ENCODE data around the gene ACER3.
"Not testable (repeated sequence)": the region's sequence is repeated elsewhere in the genome, so short reads cannot be mapped to it uniquely, and the experiment has no call there.

The ACER3 gene

DNA sequence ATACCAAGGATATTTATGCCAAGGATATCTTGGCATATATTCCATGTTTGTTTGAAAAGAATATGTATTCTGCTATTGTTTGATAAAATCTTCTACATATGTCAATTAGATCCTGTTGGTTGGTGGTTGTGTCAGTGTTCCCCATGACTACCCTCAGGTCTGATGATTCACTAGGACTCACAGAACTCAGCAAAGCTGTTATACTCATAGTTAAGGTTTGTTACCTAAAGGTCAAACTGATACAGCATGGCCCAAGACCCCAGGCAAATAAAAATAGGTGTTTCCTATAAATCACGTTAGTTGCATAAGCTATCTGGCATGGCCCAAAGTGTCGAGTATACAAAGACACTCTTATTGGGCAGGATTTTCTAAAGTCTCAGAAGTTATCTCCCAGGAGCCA, 143.2 kb downstream of the ACER3 start:
- DNase-seq: no peak

DNA sequence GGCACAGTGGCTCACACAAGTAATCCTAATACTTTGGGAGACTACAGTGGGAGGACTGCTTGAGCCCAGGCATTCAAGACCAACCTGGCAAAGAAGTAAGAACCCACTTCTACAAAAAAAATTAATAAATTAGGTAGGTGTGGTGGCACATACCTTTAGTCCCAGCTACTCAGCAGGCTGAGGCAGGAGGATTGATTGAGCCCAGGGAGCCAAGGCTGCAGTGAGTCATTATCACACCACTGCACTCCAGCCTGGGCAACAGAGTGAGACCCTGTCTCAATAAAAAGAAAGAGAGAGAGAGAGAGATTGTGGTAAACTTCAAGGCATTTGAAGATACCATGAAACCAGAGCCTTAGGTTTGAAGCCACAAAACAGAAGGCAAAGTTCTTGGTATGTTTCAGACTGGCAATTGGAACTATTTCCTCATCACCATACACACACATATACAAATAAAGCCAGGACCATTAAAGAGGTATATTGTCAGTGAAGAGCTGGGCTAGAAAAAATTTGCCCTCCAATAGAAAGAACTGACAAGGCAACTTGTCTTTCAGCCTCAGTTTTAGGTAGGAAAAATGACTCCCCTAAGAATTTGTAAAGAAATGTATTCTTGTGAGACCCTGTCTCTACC, 148.9 kb downstream of the ACER3 start:
- DNase-seq: no peak

DNA sequence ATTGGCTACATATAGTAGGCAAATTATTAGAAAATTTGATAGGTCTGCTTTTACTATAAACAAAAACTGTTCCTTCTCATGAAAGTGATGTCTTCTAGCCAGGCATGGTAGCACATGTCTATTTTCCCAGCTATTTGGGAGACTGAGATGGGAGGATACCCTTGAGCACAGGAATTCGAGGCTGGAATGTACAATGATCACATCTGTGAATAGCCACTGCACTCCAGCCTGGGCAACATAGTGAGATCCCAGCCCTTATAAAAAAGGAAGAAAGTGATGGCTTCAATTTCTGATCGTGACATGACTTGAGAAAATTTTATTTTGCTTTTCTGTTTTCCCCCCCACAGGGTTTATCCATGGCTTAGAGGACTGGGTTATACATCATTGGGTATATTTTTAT, 154.0 kb downstream of the ACER3 start:
- DNase-seq: no peak

DNA sequence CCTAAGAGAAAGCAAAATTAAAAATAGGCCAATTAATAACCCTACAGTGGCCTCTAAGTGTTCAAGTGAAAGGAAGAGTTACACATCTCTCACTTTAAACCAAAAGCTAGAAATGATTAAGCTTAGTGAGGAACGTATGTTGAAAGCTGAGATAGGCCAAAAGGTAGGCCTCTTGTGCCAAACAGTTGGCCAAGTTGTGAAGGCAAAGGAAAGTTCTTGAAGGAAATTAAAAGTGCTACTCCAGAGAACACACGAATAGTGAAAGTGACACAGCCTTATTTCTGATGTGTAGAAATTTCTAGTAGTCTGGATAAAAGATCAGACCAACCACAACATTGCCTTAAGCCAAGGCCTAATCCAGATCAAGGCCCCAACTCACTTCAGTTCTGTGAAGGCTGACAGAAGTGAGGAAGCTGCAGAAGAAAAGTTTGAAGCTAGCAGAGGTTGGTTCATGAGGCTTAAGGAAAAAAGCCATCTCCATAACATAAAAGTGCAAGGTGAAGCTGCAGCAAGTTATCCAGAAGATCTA, 157.7 kb downstream of the ACER3 start:
- DNase-seq: not testable (repeated sequence)

DNA sequence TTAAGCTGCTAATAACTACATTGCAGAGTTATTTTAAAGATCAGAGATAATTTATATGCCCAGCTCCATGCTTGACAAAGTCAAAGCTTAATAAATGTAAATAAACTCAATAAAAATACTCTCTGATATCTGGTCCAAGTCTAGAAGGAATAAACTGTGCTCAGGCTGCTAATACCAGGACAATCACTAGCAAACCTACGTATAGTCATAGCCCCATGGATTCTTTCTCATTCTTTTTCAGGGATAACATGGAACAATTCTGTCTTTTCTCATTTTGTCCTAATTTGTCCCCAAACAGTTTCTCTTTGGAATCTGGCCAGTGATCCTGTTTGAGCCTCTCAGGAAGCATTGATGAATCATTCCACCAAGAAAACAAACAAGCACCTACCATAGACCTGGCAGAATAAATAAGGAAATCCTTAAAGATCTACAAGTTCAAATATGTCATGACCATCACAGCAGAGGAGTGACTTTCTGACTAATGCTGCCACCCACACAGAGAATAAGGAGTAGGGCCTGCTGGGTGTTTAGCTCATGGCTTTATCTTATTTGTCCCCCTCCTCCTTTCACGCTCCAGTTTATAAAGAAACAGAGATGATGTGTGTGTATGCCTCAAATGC, 159.4 kb downstream of the ACER3 start:
- no peak for DNase-seq

DNA sequence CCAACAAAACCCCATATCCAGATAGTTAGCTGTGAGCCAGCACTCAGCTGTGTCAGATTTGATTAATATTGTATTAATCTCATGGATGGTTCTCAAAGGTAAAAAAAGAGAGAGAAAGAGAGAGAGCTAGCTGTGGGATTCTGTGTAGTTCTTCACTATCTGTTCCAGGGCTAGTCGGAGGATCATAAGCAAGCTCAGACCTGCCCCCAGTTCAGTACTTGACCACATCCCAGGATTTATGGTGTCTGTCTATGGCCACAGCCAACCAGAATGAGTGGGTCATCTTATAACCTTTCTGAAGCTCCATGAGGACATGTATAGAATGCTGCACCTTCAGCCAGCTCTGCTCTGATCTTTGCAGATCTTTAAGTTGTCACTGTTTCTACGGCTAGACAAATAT, 160.0 kb downstream of the ACER3 start:
- DNase-seq: no peak

DNA sequence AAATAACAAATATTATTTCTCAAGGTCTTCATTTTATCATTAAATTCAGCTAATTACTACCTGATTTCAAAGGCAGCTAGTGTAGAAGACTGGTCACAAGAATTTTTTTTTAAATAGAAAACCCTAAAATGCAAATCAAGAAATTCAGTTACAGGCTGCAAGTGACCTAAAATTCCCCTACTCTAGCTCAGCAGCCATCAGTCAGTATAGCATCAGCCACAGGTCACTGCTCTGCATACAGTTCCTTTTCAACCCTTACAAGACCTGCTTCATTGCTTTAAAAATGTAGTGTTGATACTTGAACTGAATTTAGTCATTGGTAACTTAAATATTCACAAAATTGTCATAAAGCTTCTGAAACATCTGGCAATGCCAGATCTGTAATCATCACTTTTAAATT, 164.0 kb downstream of the ACER3 start:
- no peak for DNase-seq

DNA sequence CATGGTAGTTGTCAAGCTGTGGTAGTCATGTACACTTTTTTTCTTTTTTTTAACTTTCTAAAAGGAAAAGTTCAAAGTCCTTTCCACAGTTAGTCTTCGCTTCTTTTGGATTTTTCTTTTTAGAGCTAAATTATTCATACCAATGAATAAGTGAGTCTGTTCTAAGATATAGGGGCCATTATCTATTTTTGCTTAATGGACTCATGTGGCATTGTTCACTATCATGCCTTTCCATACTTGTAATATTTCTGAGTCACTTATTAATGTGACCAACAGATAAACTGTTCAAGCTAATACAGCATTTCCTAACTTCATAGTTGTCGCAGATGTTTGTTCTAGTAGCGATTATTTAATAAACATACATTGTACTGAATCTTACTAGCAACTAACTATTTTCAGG, 165.5 kb downstream of the ACER3 start:
- DNase-seq: no peak

DNA sequence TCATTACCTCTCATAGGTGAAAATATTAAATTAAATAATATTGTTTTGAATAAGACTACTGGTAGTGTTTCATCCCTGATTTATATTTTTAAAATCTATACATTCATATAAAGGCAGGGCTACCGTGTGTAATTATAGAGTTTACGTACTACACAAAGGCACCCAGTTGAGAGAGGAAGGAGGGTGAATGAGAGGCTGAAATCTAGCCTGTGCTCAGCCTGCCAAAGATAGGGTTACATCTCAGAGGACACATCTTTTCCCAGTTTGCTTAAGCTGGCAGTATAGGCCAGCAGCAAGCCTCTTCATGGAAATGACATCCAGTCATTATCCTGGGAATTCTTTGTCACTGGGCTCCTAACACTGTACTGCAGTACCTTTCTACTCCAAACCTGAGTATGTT, 166.0 kb downstream of the ACER3 start:
- no peak for DNase-seq

DNA sequence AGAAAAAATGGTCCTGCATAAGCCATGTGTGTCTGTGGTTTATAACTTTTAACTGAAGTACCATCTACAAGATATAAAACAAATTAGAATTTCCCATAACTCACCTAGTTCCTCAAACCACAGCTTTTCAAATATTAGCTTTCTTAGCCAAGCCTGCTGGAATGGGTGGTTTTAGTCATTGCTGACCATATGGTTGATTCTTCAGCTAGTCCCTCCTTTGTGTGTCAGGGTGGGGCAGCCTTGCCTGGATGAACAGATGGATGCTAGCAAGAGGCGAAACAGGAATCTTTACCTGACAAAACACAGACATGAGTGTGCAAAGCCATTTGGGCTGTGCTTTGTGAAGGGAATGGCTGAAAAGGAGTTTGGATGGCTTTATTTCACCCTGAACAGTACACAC, 166.6 kb downstream of the ACER3 start:
- DNase-seq: no peak

DNA sequence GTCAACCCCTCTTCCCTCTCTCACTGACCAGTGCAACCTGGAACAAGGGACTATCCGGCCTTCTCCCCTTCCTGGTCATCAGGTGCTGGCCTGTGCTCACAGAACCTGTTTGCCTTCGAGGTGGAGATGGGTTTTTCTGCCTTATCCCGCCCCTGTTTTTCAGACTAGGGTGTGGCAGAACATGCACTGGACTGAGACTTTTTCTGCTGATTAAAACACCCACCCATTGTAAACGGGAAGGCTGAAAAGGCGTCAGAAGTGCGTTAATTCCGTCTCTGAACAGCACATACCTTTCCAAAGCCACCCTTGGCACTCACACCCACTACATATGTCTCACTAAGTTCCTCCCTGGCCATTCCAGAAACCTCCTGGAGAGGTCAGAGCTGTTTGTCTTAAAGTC, 169.1 kb downstream of the ACER3 start:
- no peak for DNase-seq

DNA sequence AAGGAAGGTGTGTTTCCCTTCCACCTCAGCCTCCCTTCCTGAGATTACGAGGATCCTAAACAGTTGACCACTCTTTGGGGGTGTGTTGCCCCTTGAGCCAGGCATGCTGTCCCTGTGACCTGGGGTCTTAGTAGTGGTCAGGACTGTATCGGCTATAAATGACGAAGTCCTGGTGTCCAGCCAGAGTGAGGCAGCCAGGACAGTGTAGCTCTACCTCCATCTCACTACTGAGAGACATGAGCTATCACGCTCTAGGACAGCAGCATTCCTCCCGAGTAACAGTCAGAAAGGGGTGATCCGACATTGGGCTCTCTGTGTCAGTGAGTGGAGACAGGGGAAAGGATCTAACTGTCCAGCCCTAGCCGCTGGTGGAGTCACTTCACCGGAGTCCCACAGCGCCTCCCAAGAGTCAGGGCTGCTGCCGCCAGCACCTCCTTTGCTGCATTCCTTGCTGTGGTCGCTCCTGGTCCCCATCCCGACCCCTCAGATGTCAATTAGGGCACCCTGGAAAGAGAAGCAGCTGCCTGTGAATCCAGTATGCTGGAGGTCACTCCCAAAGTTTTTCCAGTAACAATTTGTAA, 170.2 kb downstream of the ACER3 start:
- no peak for DNase-seq

DNA sequence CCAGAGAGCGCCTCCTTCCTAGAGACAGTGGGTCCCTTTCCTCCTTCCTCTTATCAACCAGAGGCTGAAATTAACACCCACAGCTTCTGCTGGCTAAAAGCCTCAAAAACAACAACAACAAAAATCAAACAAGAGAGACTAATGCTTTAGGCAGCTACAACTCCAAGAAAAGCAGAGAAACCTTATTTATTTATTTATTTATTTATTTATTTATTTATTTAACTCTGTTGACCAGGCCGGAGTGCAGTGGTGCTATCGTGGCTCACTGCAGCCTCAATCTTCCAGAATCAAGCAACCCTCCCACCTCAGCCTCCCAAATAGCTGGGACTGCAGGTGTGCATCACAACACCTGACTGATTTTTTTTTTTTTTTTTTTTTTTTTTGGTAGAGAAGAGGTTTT, 170.9 kb downstream of the ACER3 start:
- DNase-seq: no peak

DNA sequence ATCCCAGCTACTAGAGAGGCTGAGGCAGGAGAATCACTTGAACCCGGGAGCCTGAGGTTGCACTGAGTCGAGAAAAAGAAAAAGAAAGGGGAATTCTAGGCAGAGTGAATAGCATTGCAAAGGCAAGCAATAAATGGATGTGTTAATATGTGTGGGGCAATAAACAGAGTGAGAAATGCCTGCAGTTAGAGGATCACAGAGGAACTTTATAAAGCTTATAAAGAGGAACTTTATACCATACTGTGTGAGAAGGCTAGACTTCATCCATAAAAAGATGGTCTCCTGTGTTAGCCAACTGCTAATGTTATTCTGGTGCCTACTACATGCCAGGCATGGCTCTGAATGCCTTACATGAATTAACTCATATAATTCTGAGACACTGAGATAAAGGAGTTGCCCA, 174.3 kb downstream of the ACER3 start:
- DNase-seq: no peak

DNA sequence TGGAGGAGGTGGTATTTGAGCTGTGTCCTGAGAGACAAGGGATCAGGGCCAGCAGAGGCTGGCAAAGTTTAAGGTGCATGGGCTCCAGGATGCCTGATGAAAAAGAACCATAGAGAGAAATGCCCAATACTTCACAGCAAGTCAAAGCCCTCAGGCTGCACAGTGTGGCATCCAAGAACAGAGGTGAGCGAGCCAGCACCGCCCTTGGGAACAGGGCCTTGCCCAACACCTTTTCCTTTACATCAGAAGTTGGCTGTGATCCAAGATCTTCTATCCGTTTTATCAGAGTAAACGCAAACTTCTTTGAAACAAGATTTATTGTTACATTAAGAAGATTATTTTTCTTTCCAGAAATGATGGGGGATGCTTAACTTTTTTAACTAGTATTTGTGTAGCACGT, 174.9 kb downstream of the ACER3 start:
- no peak for DNase-seq

DNA sequence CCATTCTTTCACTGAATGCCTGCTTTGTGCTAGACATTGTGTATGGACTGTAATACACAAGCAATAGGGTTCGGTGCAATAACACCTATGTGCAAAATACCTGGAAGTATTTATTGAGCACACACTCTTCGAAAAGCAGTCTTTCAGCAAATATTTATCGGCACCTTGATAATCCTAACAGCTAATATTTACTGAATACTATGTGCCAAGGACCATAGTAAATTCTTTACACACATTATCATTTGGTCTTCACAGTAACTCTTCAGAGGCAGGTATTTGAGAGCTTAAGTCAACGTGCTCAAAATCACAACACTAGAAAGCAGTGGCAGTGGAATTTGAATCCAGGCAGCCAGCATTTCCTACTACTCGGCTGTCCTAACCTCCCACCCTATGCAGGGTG, 175.7 kb downstream of the ACER3 start:
- DNase-seq: no peak

DNA sequence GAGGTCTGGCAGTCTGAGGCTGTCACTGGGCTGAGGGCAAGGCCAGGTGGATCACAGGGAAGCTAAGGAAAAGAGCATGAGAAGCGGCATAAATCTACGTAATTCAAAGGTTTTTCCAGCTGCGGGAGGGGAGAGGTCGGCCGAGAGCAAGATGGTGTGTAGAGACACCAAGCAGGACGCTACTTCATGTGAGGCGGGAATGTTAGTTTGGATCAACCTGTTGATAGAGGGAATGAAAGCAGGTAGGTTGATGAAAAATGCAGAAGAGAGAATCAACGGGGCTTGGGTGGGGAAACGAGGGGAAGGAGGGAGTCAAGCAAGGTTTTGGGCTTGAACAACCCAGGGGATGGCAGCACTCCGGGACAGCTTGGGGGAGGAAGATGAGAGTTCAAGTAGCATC, 176.3 kb downstream of the ACER3 start:
- no peak for DNase-seq

DNA sequence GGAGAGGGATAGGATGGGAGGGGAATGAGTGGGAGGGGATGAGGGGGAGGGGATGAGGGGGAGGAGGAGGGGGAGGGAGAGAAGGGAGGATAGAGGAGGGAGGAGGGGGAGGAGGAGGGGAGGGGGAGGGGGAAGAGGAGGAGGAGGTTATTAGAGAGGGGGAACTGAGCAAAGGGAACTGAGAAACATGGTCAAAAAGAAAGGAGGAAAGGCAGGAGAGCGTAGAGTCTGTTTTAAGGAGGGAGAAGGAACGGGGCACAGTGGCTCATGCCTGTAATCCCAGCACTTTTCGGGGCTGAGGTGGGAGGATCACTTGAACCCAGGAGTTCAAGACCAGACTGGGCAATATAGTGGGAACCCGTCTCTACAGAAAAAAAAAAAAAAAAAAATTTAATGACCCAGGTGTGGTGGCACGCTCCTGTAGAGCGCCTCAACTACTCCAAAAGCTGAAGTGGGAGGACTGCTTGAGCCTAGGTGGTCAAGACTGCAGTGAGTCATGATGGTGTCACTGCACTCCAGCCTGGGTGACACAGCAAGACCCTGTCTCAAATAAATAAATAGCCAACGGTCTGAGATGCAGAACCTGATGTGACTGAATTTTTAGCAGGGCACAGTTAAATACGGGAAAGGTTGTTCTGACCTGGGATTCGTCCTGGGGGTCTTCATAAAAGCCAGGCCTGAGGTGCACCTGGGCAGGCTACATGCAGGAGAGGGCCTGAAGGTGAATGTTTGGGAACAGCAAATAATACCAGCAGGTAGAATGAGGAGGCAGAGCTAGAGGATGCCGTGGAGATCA, 177.5 kb downstream of the ACER3 start:
- DNase-seq: no peak

DNA sequence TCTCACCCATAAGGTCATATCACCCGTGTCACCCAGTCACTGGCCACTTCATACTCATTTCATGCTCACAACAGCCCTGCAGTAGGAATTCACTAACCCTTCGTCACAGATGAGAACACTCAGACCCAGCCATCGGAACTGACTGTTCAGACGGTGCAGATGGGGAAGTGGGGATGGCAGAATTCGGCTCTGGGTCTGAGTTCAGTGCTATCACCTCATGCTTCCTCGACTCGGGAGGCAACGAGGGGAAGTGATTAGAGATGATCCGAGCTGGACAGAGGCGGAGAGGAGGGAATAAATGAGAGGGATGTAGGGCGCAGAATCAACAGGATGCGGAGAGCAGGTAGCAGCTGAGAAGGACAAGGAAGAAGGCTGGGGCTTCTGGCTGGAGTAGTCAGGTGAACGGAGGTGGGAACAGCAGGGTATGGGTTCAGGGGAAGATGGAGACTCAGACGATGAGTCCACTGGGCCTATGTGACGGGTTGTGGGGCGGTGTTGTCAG, 178.2 kb downstream of the ACER3 start:
- DNase-seq: no peak

DNA sequence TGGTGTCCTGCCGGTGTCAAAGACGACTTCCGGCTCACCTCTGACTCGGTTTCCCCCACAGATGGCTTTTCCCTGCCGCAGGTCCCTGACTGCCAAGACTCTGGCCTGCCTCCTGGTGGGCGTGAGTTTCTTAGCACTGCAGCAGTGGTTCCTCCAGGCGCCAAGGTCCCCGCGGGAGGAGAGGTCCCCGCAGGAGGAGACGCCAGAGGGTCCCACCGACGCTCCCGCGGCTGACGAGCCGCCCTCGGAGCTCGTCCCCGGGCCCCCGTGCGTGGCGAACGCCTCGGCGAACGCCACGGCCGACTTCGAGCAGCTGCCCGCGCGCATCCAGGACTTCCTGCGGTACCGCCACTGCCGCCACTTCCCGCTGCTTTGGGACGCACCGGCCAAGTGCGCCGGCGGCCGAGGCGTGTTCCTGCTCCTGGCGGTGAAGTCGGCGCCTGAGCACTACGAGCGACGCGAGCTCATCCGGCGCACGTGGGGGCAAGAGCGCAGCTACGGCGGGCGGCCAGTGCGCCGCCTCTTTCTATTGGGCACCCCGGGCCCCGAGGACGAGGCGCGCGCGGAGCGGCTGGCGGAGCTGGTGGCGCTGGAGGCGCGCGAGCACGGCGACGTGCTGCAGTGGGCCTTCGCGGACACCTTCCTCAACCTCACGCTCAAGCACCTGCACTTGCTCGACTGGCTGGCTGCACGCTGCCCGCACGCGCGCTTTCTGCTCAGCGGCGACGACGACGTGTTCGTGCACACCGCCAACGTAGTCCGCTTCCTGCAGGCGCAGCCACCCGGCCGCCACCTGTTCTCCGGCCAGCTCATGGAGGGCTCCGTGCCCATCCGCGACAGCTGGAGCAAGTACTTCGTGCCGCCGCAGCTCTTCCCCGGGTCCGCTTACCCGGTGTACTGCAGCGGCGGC, 179.0 kb downstream of the ACER3 start:
- no peak for DNase-seq

DNA sequence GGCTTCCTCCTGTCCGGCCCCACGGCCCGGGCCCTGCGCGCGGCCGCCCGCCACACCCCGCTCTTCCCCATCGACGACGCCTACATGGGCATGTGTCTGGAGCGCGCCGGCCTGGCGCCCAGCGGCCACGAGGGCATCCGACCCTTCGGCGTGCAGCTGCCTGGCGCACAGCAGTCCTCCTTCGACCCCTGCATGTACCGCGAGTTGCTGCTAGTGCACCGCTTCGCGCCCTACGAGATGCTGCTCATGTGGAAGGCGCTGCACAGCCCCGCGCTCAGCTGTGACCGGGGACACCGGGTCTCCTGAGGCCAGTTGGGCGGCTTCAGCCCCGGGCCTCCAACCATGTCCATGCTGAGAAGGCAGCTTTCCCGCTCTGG, 179.7 kb downstream of the ACER3 start:
- no peak for DNase-seq

DNA sequence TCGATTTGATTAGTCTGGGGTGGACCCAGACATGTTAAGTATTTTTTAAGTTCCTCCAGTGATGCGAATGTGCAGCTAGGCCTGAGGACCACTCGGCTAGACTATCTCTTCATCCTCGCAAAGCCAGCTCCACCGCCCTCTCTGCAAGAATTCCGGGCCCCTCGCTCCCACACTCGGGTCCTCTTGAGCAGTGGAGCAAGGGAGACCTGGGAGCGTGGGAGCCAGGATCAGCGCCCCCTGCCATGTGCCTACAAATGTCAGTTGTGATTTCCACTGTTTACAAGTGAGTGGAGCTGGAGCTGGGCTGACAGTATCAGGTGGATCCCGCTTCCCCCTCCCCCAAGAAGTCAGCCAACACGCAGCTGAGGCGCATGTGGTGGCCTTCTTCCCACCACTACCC, 180.2 kb downstream of the ACER3 start:
- DNase-seq: no peak

Measured in effector CD4-positive, alpha-beta T cell (primary cell).